Measurements from ENCODE around the gene CAPZB.

DNA sequence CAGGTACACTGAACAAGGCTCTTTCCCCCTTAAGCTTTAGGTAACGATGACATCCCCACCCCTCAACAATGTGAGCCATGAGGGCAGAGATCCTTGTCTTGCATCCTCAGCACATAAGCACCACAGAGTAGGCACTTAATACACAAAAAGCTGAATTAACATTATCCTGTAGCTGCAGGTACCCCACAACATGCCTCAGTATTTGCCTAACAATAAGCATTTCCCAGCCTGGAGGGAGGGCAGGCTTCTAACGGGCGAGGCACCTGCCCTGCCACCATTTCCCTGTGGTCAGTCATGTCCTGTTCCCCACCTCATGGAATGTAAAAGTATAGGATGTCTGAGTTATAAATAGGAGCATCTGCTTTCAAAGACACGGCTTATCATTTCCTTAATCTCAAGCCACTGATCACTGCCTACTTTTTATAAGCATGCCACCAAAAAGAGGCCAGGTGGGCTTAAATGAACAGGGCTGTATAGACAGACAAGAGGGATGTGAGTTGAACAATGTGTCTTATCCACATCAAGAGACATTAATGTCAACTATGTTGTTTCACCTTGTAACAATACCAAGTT lies 3.4 kb downstream of the CAPZB start:
- TF ChIP-seq, protein P1, sequence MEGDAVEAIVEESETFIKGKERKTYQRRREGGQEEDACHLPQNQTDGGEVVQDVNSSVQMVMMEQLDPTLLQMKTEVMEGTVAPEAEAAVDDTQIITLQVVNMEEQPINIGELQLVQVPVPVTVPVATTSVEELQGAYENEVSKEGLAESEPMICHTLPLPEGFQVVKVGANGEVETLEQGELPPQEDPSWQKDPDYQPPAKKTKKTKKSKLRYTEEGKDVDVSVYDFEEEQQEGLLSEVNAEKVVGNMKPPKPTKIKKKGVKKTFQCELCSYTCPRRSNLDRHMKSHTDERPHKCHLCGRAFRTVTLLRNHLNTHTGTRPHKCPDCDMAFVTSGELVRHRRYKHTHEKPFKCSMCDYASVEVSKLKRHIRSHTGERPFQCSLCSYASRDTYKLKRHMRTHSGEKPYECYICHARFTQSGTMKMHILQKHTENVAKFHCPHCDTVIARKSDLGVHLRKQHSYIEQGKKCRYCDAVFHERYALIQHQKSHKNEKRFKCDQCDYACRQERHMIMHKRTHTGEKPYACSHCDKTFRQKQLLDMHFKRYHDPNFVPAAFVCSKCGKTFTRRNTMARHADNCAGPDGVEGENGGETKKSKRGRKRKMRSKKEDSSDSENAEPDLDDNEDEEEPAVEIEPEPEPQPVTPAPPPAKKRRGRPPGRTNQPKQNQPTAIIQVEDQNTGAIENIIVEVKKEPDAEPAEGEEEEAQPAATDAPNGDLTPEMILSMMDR (IDR thresholded peaks at IDR 0.05; ENCODE audit: poor library complexity, severe bottlenecking), result no peak
- no peak for TF ChIP-seq RAD21 (conservative IDR thresholded peaks at IDR 0.05)
- TF ChIP-seq SMC3 (conservative IDR thresholded peaks at IDR 0.05; ENCODE audit: poor library complexity), result no peak
- no peak for TF ChIP-seq EZH2 (IDR thresholded peaks at IDR 0.05; ENCODE audit: borderline replicate concordance, insufficient read depth, low read length, poor library complexity, severe bottlenecking)
- TF ChIP-seq EP300 (conservative IDR thresholded peaks at IDR 0.05; ENCODE audit: poor library complexity, severe bottlenecking), result no peak
- TF ChIP-seq TAF1 (IDR thresholded peaks at IDR 0.05; ENCODE audit: low read depth), result no peak
- TF ChIP-seq POLR2AphosphoS5 (IDR thresholded peaks at IDR 0.05), result no peak
- no peak for TF ChIP-seq MXI1 (conservative IDR thresholded peaks at IDR 0.05; ENCODE audit: poor library complexity, severe bottlenecking)
